Heart right ventricle (tissue), 16 donors: Measurements from ENCODE around the gene GALNT7. TPM values are rescaled to one million over a fixed set of nuclear protein-coding genes. Genes with fewer than 3 reads are reported as not detected.
A peak's percentile ranks its signal among the peaks of the same experiment; 100 is the strongest.

Source experiments
- ATAC-seq, 8 donors: fragments of 200-7000 bp; cut with Tn5 transposase; one replicate each; pipeline ENCODE4 v1.9.1; 2020; ENCODE audit warnings: mild to moderate bottlenecking in 8 of 8, moderate library complexity in 8 of 8, moderate number of reproducible peaks in 1 of 8
- DNase-seq, 2 donors: peaks; one replicate each; pipeline ENCODE4 v3.0.0-alpha.2; 2020
- H3K27ac ChIP-seq, 10 donors: fragments of 200-600 bp; sonication (generic) in 2 of 10; one replicate each; pipeline versions ENCODE4 v1.5.0 to v1.8.0; 2020 to 2022; ENCODE audit warnings: mild to moderate bottlenecking in 3 of 10
- H3K27me3 ChIP-seq, 7 donors: fragments of 200-600 bp; one replicate each; pipeline ENCODE4 v1.8.0; 2021 to 2022; ENCODE audit warnings: mild to moderate bottlenecking in 2 of 7
- H3K36me3 ChIP-seq, 9 donors: fragments of 200-600 bp; sonication (generic) in 1 of 9; one replicate each; pipeline versions ENCODE4 v1.5.0 to v1.8.0; 2020 to 2022; ENCODE audit warnings: mild to moderate bottlenecking in 2 of 9
- H3K4me1 ChIP-seq, 9 donors: fragments of 200-600 bp; sonication (generic) in 1 of 9; one replicate each; pipeline versions ENCODE4 v1.5.0 to v1.8.0; 2020 to 2022; ENCODE audit warnings: mild to moderate bottlenecking in 4 of 9
- H3K4me3 ChIP-seq, 10 donors: fragments of 200-600 bp; sonication (generic) in 2 of 10; one replicate each; pipeline versions ENCODE4 v1.5.0 to v1.8.0; 2020 to 2022; ENCODE audit warnings: mild to moderate bottlenecking in 7 of 10, moderate library complexity in 2 of 10
- H3K9me3 ChIP-seq, 11 donors: fragments of 200-600 bp in 10 of 11; sonication (generic) in 2 of 11; one replicate each; pipeline versions ENCODE4 v1.5.0 to v1.8.0; 2013 to 2022; ENCODE audit warnings: mild to moderate bottlenecking in 2 of 11, control low read depth in 1 of 11, moderate library complexity in 1 of 11
- WGBS, 2 donors: extraction: QIAGEN DNeasy Blood & Tissue Kit; methylation state at CpG; one replicate each; pipeline ENCODE4 v1.1.7; 2013; ENCODE audit warnings: inconsistent platforms in 1 of 2; 5-methylcytosine and 5-hydroxymethylcytosine counted together
- intact Hi-C, 10 donors: fragments of 100-400 bp; cut with DNase I; formaldehyde crosslinking; loops; one replicate each; pipeline versions ENCODE4 v1.11.1 to v1.14.2; 2022
- polyA plus RNA-seq, 2 donors: library from polyadenylated mRNA; stranded (reverse); fragments of 200-250 nt; gene quantifications; one replicate each; pipeline ENCODE4 v1.2.3, GENCODE V29; 2013
- total RNA-seq, 10 donors: library from RNA; stranded (reverse); fragmentation: NEBNext Ultra II Directional in 3 of 10; extraction: Animal tissue kit (Norgen Biotek cat#: 25700) in 3 of 10; gene quantifications; one replicate each; pipeline versions ENCODE4 v1.2.1 to v1.2.4, GENCODE V29; 2021 to 2023
- TF ChIP-seq, protein P1 (sequence below), 9 donors: fragments of 200-600 bp; sonication (generic) in 2 of 9; IDR thresholded peaks; one replicate each; pipeline versions ENCODE4 v1.5.0 to v1.8.0; 2021 to 2022; ENCODE audit warnings: antibody characterized with exemption in 9 of 9, mild to moderate bottlenecking in 5 of 9, moderate library complexity in 1 of 9
- donor health status: Arrhythmogenic right ventricular cardiomyopathy.
- donor health status: ischemic (EF 13 %, LVEDD 7.1; RV severe dilation, severe dysfunction).
- donor health status: healthy with polysubstance abuse.
- donor health status: DM: no; HTN: yes; CAD: no.
- donor health status: DM: no; HTN: no; CAD: no.
- donor health status: ischemic (EF 25% LVEDD 6.9; RV normal size, moderate dysfunction).
- donor health status: ischemic (EF 25% LVEDD 5.7; RV mildly dilated, moderate dysfunction).
- donor health status: healthy.
- donor health status: DM: yes; HTN: yes; CAD: no.
- donor health status: Ischemic cardiomyopathy.
- donor health status: ischemic (EF 35%, LVEDD 5.7; RV mildly dilated, moderate dysfunction).
- donor health status: nonischemic (EF 11% LVEDD 7.7; RV severe dilation, severe dysfunction).
- donor health status: DM: yes; HTN: yes; CAD: no.
- donor health status: PGD.
- donor health status: ischemic (EF 29% LVEDD 5.4; RV normal size, mild dysfunction).
- donor health status: nonischemic (EF 23%, LVEDD 6.1; RV moderate dilation, normal function).

GALNT7 gene
- total and polyA plus RNA-seq, 12 donors: 2.2 to 8.8 (median 5.3) TPM

DNA sequence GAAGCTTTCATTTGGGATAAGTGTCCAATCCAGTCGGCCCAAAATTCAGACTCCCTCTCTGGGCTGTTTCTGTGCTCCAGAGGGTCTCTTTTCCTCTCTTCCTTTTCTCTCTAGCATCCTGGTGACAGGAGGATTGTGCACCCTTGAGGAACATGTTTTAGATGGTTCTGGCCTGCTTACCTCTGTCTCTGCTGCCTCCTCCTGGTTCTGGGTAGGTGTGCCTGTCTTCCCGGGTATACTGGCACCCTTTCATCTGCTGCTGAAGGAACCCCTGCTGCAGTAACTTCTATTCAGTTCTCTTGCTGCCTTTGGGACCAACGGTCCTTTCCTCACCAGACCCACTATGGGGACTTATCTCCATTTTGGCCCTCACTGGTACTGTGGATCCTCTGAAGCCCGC lies 112.4 kb downstream of the GALNT7 start:
- H3K4me1 ChIP-seq: no peaks in the 10 kb centered on the region
- no peaks in the 10 kb centered on the region for H3K27me3 ChIP-seq
- intact Hi-C loops: loop anchor here in 2 of 10 donors (1.0 to 10.0 kb wide), 2 partner anchors 50 to 134 kb away; no protein-coding TSS in a partner anchor
- H3K9me3 ChIP-seq: peaks cover 0 to 32% (median 16%) of the 10 kb centered on the region in 11 donors
- ATAC-seq (peak in 2 of 8 donors; percentile 11 to 27), DNase-seq (no peak)
- TF ChIP-seq, protein P1, sequence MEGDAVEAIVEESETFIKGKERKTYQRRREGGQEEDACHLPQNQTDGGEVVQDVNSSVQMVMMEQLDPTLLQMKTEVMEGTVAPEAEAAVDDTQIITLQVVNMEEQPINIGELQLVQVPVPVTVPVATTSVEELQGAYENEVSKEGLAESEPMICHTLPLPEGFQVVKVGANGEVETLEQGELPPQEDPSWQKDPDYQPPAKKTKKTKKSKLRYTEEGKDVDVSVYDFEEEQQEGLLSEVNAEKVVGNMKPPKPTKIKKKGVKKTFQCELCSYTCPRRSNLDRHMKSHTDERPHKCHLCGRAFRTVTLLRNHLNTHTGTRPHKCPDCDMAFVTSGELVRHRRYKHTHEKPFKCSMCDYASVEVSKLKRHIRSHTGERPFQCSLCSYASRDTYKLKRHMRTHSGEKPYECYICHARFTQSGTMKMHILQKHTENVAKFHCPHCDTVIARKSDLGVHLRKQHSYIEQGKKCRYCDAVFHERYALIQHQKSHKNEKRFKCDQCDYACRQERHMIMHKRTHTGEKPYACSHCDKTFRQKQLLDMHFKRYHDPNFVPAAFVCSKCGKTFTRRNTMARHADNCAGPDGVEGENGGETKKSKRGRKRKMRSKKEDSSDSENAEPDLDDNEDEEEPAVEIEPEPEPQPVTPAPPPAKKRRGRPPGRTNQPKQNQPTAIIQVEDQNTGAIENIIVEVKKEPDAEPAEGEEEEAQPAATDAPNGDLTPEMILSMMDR (IDR thresholded peaks at IDR 0.05): no peak
- no peak overlapping the region for H3K4me3 ChIP-seq
- peak overlapping the region in 1 of 10 donors; percentile 38 for H3K27ac ChIP-seq
- H3K36me3 ChIP-seq: no peaks in the 10 kb centered on the region
- 91 to 98% methylated on average over 4 of the region's 4 CpGs for WGBS, 2 donors

DNA sequence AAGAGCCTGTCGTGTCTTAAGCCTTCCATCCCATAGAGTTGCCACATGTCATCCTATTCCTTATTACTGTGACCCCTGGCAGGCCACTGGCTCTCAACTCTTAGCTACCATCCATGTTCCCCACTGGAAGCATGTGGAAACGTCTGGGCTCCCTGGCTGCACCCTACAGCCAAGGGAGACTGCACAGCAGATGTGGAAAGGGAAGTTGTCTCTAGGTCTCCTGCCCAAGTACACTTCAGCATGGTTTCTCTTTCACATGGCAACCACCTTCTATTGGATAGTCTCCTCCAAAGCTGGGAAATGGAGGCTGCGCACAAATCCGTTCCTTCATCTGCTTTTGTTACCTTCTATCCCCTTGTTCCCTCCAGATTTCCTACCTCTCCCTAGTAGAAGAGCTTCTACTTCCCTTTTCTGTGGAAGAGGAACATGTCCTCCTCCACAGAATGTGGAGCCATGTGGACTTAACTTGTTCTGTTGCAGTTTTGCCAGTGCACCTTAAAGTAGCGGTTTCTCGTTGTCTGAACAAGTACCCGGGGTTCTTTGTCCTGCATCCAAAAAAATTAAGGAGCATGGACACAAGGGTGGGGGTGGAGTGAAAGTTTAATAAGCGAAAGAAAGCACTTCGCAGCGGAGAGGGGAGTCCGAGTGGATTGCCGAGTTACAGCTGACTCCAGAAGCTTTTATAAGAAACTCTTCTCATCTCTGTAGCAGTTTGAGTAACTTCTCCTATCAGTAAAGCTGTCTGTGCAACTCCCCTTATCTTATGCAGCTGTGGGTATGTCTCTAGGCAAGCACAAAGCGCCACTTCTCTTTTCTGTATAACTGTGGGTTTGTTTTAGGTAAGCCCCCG lies 113.0 kb downstream of the GALNT7 start:
- peak overlapping the region in 2 of 10 donors; percentile 18 to 38 for H3K27ac ChIP-seq
- intact Hi-C loops: loop anchor here in 1 of 10 donors (10.0 kb wide), 1 partner anchor 133 kb away; no protein-coding TSS in a partner anchor
- 70 to 72% methylated on average over 14 of the region's 14 CpGs for WGBS, 2 donors

DNA sequence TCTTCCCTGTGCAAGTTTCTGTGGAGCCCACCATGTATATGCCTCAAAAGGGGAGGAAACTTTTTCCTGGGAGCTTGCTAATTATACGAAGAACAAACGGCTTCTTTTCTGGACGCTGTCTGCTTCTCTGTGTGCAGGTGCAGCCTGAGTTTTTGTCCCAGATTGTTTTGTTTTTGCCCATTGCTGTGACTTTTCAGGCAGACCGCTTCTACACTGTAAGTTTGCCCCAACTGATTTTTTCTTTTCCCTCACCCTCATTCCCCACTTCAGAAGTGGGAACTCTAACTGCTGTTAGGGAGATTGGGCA lies 113.6 kb downstream of the GALNT7 start:
- Histone ChIP-seq H3K36me3 (no peaks in the 10 kb centered on the region), H3K27me3 (no peaks in the 10 kb centered on the region), H3K4me3 (peak overlapping the region in 6 of 10 donors; percentile 7 to 27 (median 18)), H3K27ac (no peak overlapping the region), H3K9me3 (peaks cover 0 to 44% (median 16%) of the 10 kb centered on the region in 11 donors), H3K4me1 (no peaks in the 10 kb centered on the region)
- DNase-seq (no peak), ATAC-seq (no peak)
- WGBS, 2 donors: 71 to 72% methylated on average over 4 of the region's 4 CpGs
- TF ChIP-seq, protein P1 (IDR thresholded peaks at IDR 0.05): no peak
- intact Hi-C loops: loop anchor here in 1 of 10 donors (10.0 kb wide), 1 partner anchor 133 kb away; no protein-coding TSS in a partner anchor

More for the DNA sequence above, 113.0 kb downstream of the GALNT7 start:
- TF ChIP-seq, protein P1 (IDR thresholded peaks at IDR 0.05): no peak
- DNase-seq (no peak), ATAC-seq (peak in 5 of 8 donors; percentile 42 to 63 (median 53))
- H3K4me1 ChIP-seq: no peaks in the 10 kb centered on the region
- H3K27me3 ChIP-seq: no peaks in the 10 kb centered on the region
- H3K36me3 ChIP-seq: no peaks in the 10 kb centered on the region
- peaks cover 0 to 38% (median 16%) of the 10 kb centered on the region in 11 donors for H3K9me3 ChIP-seq
- H3K4me3 ChIP-seq: peak overlapping the region in 6 of 10 donors; percentile 7 to 27 (median 18)

DNA sequence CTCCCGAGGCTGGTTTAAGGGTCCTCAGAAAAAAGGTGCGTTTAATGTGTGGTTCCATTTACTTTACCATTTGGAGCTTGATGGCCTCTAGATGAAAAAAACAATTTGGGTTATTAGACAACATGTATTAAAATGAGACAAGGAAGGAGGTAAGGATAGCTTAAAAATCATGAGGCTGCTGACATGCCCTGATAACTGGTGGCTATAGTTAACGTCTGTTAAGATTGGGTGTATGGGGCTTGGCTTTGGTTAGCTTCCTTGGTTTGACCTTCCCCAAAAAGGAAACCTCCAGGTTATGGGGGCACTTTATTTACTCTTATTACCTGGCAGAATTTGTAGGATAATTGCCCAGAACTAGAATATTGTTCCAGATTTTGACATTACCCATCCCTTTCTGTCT lies 114.0 kb downstream of the GALNT7 start:
- DNase-seq: no peak
- 67 to 76% methylated on average over 3 of the region's 3 CpGs for WGBS, 2 donors
- intact Hi-C loops: loop anchor here in 1 of 10 donors (10.0 kb wide), 1 partner anchor 132 kb away; no protein-coding TSS in a partner anchor

More for the DNA sequence above, 114.0 kb downstream of the GALNT7 start:
- Histone ChIP-seq H3K4me1 (no peaks in the 10 kb centered on the region), H3K27ac (no peak overlapping the region), H3K36me3 (no peaks in the 10 kb centered on the region), H3K27me3 (no peaks in the 10 kb centered on the region), H3K9me3 (peaks cover 0 to 48% (median 16%) of the 10 kb centered on the region in 11 donors), H3K4me3 (no peak overlapping the region)
- ATAC-seq: no peak
- TF ChIP-seq, protein P1 (IDR thresholded peaks at IDR 0.05): no peak
